ENCODE data around the gene DLG2.

DNA sequence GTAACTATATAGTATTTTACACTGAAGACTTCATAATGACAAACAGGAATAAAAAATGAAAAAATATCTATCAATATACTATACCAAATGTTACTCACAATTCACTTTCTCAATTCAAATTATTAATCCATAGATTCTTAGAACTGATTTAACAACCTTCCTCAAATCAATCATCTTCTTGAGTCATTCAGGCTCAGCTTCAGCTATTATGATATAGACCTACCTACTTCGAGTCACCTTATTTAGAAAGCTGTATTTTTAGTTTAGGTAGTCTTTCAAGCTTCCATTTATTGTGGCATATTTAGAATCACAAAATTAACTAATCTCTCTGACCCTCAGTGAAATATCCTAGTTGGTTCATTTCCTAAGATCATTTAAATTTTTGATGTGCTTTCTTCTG, 29.6 kb upstream of the DLG2 start:
- no peak for TF ChIP-seq POU2F2 (IDR thresholded peaks at IDR 0.05; ENCODE audit: low read depth, low read length)
- no peak for TF ChIP-seq POLR2AphosphoS5 (IDR thresholded peaks at IDR 0.05; ENCODE audit: low read depth, low read length)
- TF ChIP-seq POLR2A (IDR thresholded peaks at IDR 0.05; ENCODE audit: low read depth, low read length), result no peak

Measured in GM12891 (cell line).